Brain pericyte (primary cell): ENCODE measurements around the gene SEZ6L.

Source experiments
- DNase-seq: peaks from one replicate; pipeline ENCODE4 v3.0.0-alpha.2; 2012; ENCODE audit warnings: low read depth, low spot score

The SEZ6L gene

GRCh38 chr22:26295563-26296126, 126.4 kb downstream of the SEZ6L start:
- DNase-seq, result no peak

- no peak for DNase-seq
Observed at GRCh38 chr22:26298605-26299310, 129.5 kb downstream of the SEZ6L start.

- DNase-seq, result no peak
Observed at GRCh38 chr22:26302726-26303125, 133.5 kb downstream of the SEZ6L start.

GRCh38 chr22:26303475-26303874, 134.2 kb downstream of the SEZ6L start:
- no peak for DNase-seq

- no peak for DNase-seq
Observed at GRCh38 chr22:26304730-26305129, 135.5 kb downstream of the SEZ6L start.

GRCh38 chr22:26308467-26308866, 139.2 kb downstream of the SEZ6L start:
- DNase-seq, result no peak

GRCh38 chr22:26310616-26311015, 141.4 kb downstream of the SEZ6L start:
- no peak for DNase-seq

GRCh38 chr22:26313291-26313690, 144.0 kb downstream of the SEZ6L start:
- no peak for DNase-seq

GRCh38 chr22:26314171-26314570, 144.9 kb downstream of the SEZ6L start:
- DNase-seq, result no peak

- no peak for DNase-seq
Observed at GRCh38 chr22:26314656-26315055, 145.4 kb downstream of the SEZ6L start.

- DNase-seq, result no peak
Observed at GRCh38 chr22:26316732-26317285, 147.5 kb downstream of the SEZ6L start.

GRCh38 chr22:26318975-26319374, 149.7 kb downstream of the SEZ6L start:
- DNase-seq, result no peak

- no peak for DNase-seq
Observed at GRCh38 chr22:26320447-26320846, 151.2 kb downstream of the SEZ6L start.

- DNase-seq, result no peak
Observed at GRCh38 chr22:26321469-26321913, 152.2 kb downstream of the SEZ6L start.

GRCh38 chr22:26322179-26322905, 153.1 kb downstream of the SEZ6L start:
- no peak for DNase-seq

- no peak for DNase-seq
Observed at GRCh38 chr22:26323013-26323412, 153.8 kb downstream of the SEZ6L start.

GRCh38 chr22:26324150-26324549, 154.9 kb downstream of the SEZ6L start:
- DNase-seq, result no peak

- no peak for DNase-seq
Observed at GRCh38 chr22:26325641-26326040, 156.4 kb downstream of the SEZ6L start.

GRCh38 chr22:26326803-26327202, 157.5 kb downstream of the SEZ6L start:
- DNase-seq, result no peak

GRCh38 chr22:26327306-26327705, 158.0 kb downstream of the SEZ6L start:
- no peak for DNase-seq

GRCh38 chr22:26328221-26328620, 159.0 kb downstream of the SEZ6L start:
- DNase-seq, result no peak

GRCh38 chr22:26330971-26331625, 161.8 kb downstream of the SEZ6L start:
- no peak for DNase-seq
